Measurements from ENCODE around the gene MGP.

The MGP gene

GRCh38 chr12:14860490-14860889, 25.2 kb downstream of the MGP start:
- no peak for DNase-seq (ENCODE audit: low read depth)

- DNase-seq (ENCODE audit: low read depth), result no peak
These were observed 27.1 kb downstream of the MGP start for GRCh38 chr12:14858513-14858912.

GRCh38 chr12:14854586-14855183, 31.0 kb downstream of the MGP start:
- no peak for DNase-seq (ENCODE audit: low read depth)

- DNase-seq (ENCODE audit: low read depth), result no peak
These were observed 31.7 kb downstream of the MGP start for GRCh38 chr12:14853961-14854360.

GRCh38 chr12:14852880-14853279, 32.8 kb downstream of the MGP start:
- no peak for DNase-seq (ENCODE audit: low read depth)

- DNase-seq (ENCODE audit: low read depth), result no peak
These were observed 34.6 kb downstream of the MGP start for GRCh38 chr12:14850929-14851663.

- DNase-seq (ENCODE audit: low read depth), result no peak
These were observed 36.0 kb downstream of the MGP start for GRCh38 chr12:14849661-14850060.

- no peak for DNase-seq (ENCODE audit: low read depth)
These were observed 38.6 kb downstream of the MGP start for GRCh38 chr12:14846876-14847580.

GRCh38 chr12:14846042-14846587, 39.5 kb downstream of the MGP start:
- DNase-seq (ENCODE audit: low read depth), result no peak

GRCh38 chr12:14845350-14845750, 40.3 kb downstream of the MGP start:
- no peak for DNase-seq (ENCODE audit: low read depth)

- DNase-seq (ENCODE audit: low read depth), result no peak
These were observed 41.3 kb downstream of the MGP start for GRCh38 chr12:14844401-14844800.

GRCh38 chr12:14843425-14843887, 42.2 kb downstream of the MGP start, which contains the start of gene ART4:
Gene ART4, minus strand, starts transcription at chr12:14843526. Its CDS starts 413 bp downstream, at chr12:14843113.
- no peak for DNase-seq (ENCODE audit: low read depth)

GRCh38 chr12:14842315-14842714, 43.3 kb downstream of the MGP start:
- no peak for DNase-seq (ENCODE audit: low read depth)

GRCh38 chr12:14841761-14842160, 43.9 kb downstream of the MGP start:
- no peak for DNase-seq (ENCODE audit: low read depth)

- no peak for DNase-seq (ENCODE audit: low read depth)
These were observed 45.0 kb downstream of the MGP start for GRCh38 chr12:14840616-14841015.

- no peak for DNase-seq (ENCODE audit: low read depth)
These were observed 46.4 kb downstream of the MGP start for GRCh38 chr12:14839262-14839661.

GRCh38 chr12:14836336-14837210, 49.1 kb downstream of the MGP start:
- no peak for DNase-seq (ENCODE audit: low read depth)

- no peak for DNase-seq (ENCODE audit: low read depth)
These were observed 51.1 kb downstream of the MGP start for GRCh38 chr12:14834509-14834908.

- no peak for DNase-seq (ENCODE audit: low read depth)
These were observed 51.7 kb downstream of the MGP start for GRCh38 chr12:14833952-14834351.

GRCh38 chr12:14833336-14833735, 52.3 kb downstream of the MGP start:
- no peak for DNase-seq (ENCODE audit: low read depth)

Measured in stimulated activated CD8-positive, alpha-beta memory T cell treated with anti-CD3 and anti-CD28 coated beads, Interleukin-12 subunit alpha, Interleukin-12 subunit beta, amount 100 ng/mL, for 4 hours (primary cell).